HL-60 (cell line): ENCODE measurements around the gene FAM156B.
"Not testable (repeated sequence)": the region's sequence is repeated elsewhere in the genome, so short reads cannot be mapped to it uniquely, and the experiment has no call there.

ENCODE experiments used
- DNase-seq, 2 experiments: peaks; one replicate each; pipeline ENCODE4 v3.0.0-alpha.2; 2010 to 2020; ENCODE audit warnings: low read depth in 1 of 2, low spot score in 1 of 2
- H3K27ac ChIP-seq: fragments of 250-450 bp; sonication (Bioruptor Pico); replicated peaks from 2 replicates; pipeline ENCODE4 v1.5.1; 2020; ENCODE audit warnings: mild to moderate bottlenecking, moderate library complexity
- H3K27me3 ChIP-seq: fragments of 250-450 bp; sonication (Bioruptor Pico); 2 replicates; pipeline ENCODE4 v1.5.1; 2021; ENCODE audit warnings: mild to moderate bottlenecking, moderate library complexity; ENCODE audit not compliant: insufficient read depth, poor library complexity, severe bottlenecking
- H3K4me3 ChIP-seq: replicated peaks from 2 replicates; pipeline ENCODE4 v1.5.1; 2011; ENCODE audit warnings: mild to moderate bottlenecking, control low read depth, low read length; ENCODE audit not compliant: insufficient read depth
- CTCF ChIP-seq: IDR thresholded peaks from one replicate; pipeline ENCODE4 v1.5.1; 2011; ENCODE audit warnings: low read length, control low read depth, inconsistent platforms; ENCODE audit not compliant: insufficient read depth
- GABPA ChIP-seq: IDR thresholded peaks from 2 replicates; pipeline ENCODE4 v1.6.1; 2012; ENCODE audit warnings: low read depth
- POLR2AphosphoS5 ChIP-seq: IDR thresholded peaks from 2 replicates; pipeline ENCODE4 v1.6.1; 2012; ENCODE audit warnings: low read depth
- REST ChIP-seq: IDR thresholded peaks from 2 replicates; pipeline ENCODE4 v1.6.1; 2012; ENCODE audit warnings: low read depth; ENCODE audit not compliant: insufficient replicate concordance
- SPI1 ChIP-seq: IDR thresholded peaks from 2 replicates; pipeline ENCODE4 v1.6.1; 2012; ENCODE audit warnings: low read depth, mild to moderate bottlenecking, borderline replicate concordance
- long read RNA-seq: library from polyadenylated mRNA; unstranded; transcript quantifications from one replicate; pipeline ENCODE4 v2.0.0, GENCODE V29; 2020

Gene FAM156B, protein sequence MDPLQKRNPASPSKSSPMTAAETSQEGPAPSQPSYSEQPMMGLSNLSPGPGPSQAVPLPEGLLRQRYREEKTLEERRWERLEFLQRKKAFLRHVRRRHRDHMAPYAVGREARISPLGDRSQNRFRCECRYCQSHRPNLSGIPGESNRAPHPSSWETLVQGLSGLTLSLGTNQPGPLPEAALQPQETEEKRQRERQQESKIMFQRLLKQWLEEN
- long read RNA-seq, transcript FAM156B-206 (4 exons, 776 nt), result minor isoform, 17 of 88 reads
- long read RNA-seq, transcript FAM156B-203 (4 exons, 2,942 nt), result minor isoform, 15 of 88 reads
- long read RNA-seq, transcript FAM156B-201 (3 exons, 2,537 nt), result major isoform, 42 of 88 reads
- long read RNA-seq, partial matches to known transcripts, result 1 of 88 reads
- long read RNA-seq, other reads (novel, unspliced or antisense), result 13 of 88 reads

GRCh38 chrX:52896855-52897709 lies at the start of gene FAM156B:
FAM156B (plus strand) TSS chrX:52897330; CDS start chrX:52907226, 9,896 bp downstream.
- not testable (repeated sequence) for H3K4me3 ChIP-seq

GRCh38 chrX:52852110-52852860 lies 44.8 kb upstream of the FAM156B start:
- Histone ChIP-seq H3K27me3 (no peaks in the 10 kb centered on the region), H3K4me3 (no peak overlapping the region), H3K27ac (no peak overlapping the region)
- TF ChIP-seq SPI1, result no peak
- no peak for TF ChIP-seq REST
- no peak for TF ChIP-seq CTCF
- no peak for TF ChIP-seq POLR2AphosphoS5
- no peak for TF ChIP-seq GABPA
- no peak for DNase-seq

More at GRCh38 chrX:52896855-52897709, at the start of gene FAM156B:
- not testable (repeated sequence) for H3K27ac ChIP-seq, DNase-seq, H3K27me3 ChIP-seq

- H3K27ac ChIP-seq, DNase-seq, H3K4me3 ChIP-seq, H3K27me3 ChIP-seq: not testable (repeated sequence)
Measured at GRCh38 chrX:52856991-52857525, 40.1 kb upstream of the FAM156B start.

DNA sequence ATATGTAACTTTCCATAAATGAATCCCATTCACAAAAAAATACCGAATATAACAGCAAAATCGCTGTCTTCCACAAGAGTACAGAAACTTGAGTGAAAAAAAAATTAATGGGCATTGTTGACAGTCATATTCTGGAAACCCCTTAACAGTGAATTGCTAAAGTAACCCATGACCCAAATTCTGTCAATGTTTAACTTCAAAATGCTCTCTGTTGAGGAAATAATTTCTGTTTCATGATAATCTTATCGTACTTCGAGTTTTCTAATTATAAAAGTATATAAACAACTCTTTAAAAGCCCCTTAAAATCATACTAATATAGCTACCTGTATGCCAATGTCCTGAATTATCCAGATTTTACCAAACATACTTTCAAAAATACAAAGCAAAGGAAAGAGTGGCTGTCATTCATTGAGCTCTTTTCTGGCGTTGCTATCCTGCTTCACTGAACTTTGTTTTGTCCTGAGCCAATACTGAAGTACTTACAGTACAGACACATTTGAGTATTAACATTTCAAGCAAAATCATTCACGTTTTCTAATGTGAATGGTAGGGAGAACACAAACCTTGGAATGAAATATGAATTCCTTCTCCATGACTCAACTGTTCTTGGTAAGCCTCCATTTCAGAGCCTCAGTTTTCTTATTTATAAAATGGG lies 31.7 kb upstream of the FAM156B start:
- TF ChIP-seq SPI1 (no peak), POLR2AphosphoS5 (no peak), CTCF (no peak), REST (no peak), GABPA (no peak)
- Histone ChIP-seq H3K27ac (no peak overlapping the region), H3K27me3 (peaks cover 2% of the 10 kb centered on the region)

More for the DNA sequence above, 31.7 kb upstream of the FAM156B start:
- H3K4me3 ChIP-seq, result no peak overlapping the region
- no peak for DNase-seq
